ENCODE data around the gene ZBTB7A. TPM values are rescaled to one million over a fixed set of nuclear protein-coding genes. Genes with fewer than 3 reads are reported as not detected.
A peak's percentile ranks its signal among the peaks of the same experiment; 100 is the strongest.

ZBTB7A gene
- total and polyA plus RNA-seq, 12 donors: 4.5 to 77.2 (median 47.1) TPM

- WGBS, 4 donors: 79 to 88% (median 85%) methylated on average over 8 to 10 of the region's 10 CpGs
- intact Hi-C loops (cut with DNase I): no loop called here
- no peaks in the 10 kb centered on the region for H3K9me3 ChIP-seq (replicated peaks in 1 of 3)
- TF ChIP-seq POLR2A (IDR thresholded peaks at IDR 0.05) (no peak), CTCF (IDR thresholded peaks at IDR 0.05) (no peak)
- H3K4me1 ChIP-seq (replicated peaks in 1 of 2): peaks cover 8 to 10% of the 10 kb centered on the region in 2 donors
- H3K4me3 ChIP-seq: no peak overlapping the region
- DNase-seq: no peak
- H3K36me3 ChIP-seq (replicated peaks in 1 of 2): peaks cover 0 to 44% of the 10 kb centered on the region in 2 donors
- H3K27me3 ChIP-seq: no peaks in the 10 kb centered on the region
- no peak overlapping the region for H3K27ac ChIP-seq
These were observed 31.1 kb downstream of the ZBTB7A start for GRCh38 chr19:4035582-4035981.

DNA sequence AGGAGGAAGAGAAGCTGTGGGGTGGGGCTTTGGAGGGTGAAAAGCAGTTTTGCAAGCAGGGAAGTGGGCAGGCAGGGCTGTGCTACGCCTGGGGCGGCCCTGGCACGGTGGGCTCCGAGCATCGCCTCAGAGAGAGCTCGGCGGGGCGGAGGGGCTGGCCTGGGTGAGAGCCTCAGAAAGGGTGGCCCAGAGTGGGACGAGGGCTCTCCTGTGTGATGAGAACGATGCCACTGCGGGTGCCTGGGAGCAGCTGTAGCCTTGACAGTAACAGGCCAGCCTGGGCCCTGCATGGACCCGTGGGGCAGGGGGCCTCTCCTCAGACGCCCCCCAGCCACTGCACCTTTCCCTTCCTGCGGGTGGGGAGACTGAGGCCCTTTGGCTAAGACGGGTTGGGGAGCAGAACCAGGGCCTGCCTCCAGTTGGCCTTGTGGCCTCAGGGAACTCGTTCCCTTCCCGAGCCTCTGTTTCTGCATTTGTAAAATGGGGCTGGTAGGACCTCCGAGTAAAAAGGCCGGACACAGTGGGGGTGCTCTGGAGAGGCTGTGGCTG is 31.6 kb downstream of the ZBTB7A start:
- no peak for DNase-seq
- H3K4me1 ChIP-seq (replicated peaks in 1 of 2): peaks cover 8 to 10% of the 10 kb centered on the region in 2 donors
- intact Hi-C loops (cut with DNase I): no loop called here
- H3K27me3 ChIP-seq: no peaks in the 10 kb centered on the region
- no peaks in the 10 kb centered on the region for H3K9me3 ChIP-seq (replicated peaks in 1 of 3)
- peaks cover 0 to 44% of the 10 kb centered on the region in 2 donors for H3K36me3 ChIP-seq (replicated peaks in 1 of 2)
- H3K4me3 ChIP-seq: no peak overlapping the region
- TF ChIP-seq POLR2A (IDR thresholded peaks at IDR 0.05): no peak
- H3K27ac ChIP-seq: no peak overlapping the region
- 86 to 90% (median 87%) methylated on average over 12 to 19 of the region's 19 CpGs for WGBS, 4 donors

DNA sequence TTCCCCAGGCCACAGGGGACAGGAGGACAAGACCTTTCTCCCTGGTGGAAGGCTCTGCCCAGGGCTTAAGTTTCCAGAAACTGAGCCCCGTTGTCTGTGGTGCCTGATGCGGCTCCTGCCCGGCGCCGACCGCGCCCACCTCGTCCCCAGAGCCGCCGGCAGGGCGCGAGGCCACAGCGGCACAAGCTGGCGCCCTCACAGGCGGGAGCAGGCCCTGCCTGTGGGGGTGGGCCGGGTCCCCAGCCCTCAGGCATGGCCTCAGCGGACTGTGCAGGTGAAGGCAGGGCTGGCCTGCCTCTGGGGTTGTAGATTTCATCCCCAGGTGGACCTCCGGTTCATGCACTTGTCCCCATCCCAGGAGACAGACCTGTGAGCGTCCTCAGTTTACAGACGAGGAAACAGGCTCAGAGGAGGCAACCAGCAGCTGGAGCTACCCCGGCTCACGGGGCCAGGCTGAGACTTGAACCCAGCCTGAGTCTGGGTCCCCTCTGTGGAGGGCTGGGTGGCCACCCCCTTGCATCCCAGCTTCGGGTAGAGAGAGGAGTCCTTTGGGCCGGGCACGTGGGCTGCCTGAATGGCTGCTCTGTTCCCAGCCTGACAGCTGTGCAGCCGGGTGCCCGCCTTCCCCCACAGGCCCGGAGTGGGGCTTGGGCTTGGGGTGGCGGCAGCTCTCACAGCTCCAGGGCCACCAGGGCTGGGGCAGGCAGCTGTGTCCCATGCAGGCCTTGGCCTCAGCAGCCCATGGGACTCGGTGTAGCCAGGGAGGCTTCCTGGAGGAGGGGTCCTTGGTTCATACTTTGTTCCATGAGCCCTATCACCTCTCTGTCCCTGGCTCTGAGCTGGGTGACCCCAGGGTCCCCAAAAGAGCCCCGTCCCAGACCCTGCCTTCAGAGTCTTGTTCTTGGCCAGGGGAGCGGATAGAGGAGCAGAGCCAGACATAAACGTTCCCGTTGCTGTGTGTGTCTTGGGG is 32.4 kb downstream of the ZBTB7A start:
- no peak for TF ChIP-seq POLR2A (IDR thresholded peaks at IDR 0.05)
- no peak for TF ChIP-seq CTCF (IDR thresholded peaks at IDR 0.05)
- H3K36me3 ChIP-seq (replicated peaks in 1 of 2): peaks cover 0 to 45% of the 10 kb centered on the region in 2 donors
- H3K4me3 ChIP-seq: no peak overlapping the region
- no peaks in the 10 kb centered on the region for H3K27me3 ChIP-seq
- 60 to 90% (median 85%) methylated on average over 4 to 34 of the region's 34 CpGs for WGBS, 4 donors
- H3K9me3 ChIP-seq (replicated peaks in 1 of 3): no peaks in the 10 kb centered on the region
- no peak overlapping the region for H3K27ac ChIP-seq
- intact Hi-C loops (cut with DNase I): no loop called here
- H3K4me1 ChIP-seq (replicated peaks in 1 of 2): peaks cover 8 to 10% of the 10 kb centered on the region in 2 donors
- no peak for DNase-seq

DNA sequence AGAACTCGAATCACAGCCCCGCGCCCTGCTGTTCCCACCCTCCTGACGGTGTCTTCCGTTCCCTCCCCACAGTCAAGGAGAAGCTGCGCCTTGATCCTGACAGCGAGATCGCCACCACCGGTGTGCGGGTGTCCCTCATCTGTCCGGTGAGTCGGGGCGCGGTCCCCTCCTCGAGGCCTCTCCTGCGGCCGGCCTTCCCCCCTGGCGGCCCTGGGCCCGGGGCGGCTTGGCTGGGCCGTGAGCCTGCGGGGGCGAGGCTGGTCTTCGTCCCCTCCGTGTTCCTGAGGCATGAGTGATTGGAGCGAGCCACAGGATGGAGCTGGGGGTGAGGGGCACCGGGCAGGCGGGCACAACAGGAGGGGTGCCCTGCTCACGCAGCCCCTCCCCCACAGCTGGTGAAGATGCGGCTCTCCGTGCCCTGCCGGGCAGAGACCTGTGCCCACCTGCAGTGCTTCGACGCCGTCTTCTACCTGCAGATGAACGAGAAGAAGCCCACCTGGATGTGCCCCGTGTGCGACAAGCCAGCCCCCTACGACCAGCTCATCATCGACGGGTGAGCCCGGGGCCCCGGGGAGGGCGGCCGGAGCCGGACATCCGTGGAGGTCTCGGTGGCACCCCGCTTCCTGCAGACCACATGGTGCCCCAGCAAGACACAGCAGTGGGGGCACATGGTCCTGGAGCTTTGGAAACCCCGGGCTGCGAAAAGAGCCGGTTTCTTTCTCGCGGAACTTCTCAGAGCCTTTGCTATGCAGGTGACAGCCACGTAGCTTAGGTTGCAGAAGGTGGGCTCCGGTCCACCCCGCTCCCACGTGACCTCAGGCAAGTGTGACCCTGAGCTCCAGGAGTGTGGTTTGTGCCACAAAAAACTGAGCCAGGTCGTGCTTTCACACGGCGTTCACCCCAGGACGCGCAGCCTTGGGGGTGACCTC is 33.4 kb downstream of the ZBTB7A start:
- Histone ChIP-seq H3K4me1 (replicated peaks in 1 of 2) (peaks cover 8 to 10% of the 10 kb centered on the region in 2 donors), H3K27ac (peak overlapping the region in 2 of 5 donors; percentile 84 to 86), H3K27me3 (no peaks in the 10 kb centered on the region), H3K9me3 (replicated peaks in 1 of 3) (no peaks in the 10 kb centered on the region), H3K4me3 (no peak overlapping the region), H3K36me3 (replicated peaks in 1 of 2) (peaks cover 0 to 48% of the 10 kb centered on the region in 2 donors)
- WGBS, 4 donors: 84 to 88% (median 87%) methylated on average over 25 to 63 of the region's 63 CpGs
- TF ChIP-seq POLR2A (IDR thresholded peaks at IDR 0.05) (no peak), CTCF (IDR thresholded peaks at IDR 0.05) (no peak)
- intact Hi-C loops (cut with DNase I): no loop called here
- DNase-seq: no peak

Data from adrenal gland (tissue), 12 donors.